ENCODE results near the gene AKR1B1.

The AKR1B1 gene

DNA sequence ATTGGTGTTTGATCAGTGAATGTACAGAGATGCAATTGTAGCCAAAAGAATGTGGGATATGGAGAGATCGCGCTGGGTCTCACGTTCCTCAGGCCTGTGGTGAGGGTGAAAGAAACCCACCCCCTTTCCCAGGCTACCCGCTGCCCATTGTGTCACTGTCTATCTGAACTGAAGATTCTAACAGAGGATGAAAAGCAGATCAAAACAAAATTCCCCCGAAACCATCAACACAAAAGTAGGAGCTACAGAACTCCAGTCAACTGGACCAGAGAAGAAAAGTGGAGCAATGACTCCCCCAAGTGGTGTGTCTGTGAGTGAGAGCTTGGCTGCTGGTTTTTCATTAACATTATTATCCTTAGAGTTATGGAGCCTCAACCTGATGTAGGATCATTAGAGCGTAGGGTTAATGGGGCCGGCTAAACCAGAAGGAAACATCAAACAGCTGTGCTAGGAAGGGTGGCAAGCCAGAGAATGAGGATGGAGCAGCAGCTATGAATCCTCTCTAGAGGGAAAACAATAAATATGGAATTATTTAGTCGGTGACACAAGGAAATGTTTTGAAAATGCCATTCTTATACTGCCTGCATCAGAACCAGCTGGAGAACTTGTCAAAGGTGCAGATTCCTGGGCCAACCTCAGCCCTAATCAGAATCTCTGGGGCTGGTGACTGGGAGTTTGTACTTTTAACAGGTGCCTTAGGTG lies 38.3 kb downstream of the AKR1B1 start:
- H3K27ac ChIP-seq, result no peak overlapping the region

DNA sequence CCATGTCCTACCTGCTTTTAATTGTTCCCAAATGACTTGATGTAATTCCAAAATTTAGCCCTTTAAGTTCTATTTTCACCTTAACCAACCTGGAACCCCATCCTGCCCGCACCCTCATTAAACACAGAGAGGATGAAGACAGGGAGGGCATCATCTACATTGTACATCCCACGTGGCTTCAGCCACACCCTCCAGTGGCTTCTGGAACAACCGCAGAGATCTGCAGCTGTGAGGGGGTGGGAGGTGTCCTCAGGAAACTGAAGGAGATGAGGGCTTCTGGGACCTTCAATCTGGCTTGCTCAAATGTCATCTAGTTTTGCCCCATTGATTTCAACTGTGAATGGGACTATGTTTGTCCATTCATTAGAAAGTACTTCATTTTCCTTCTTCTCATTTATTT lies 39.0 kb downstream of the AKR1B1 start:
- TF ChIP-seq CTCF (IDR thresholded peaks at IDR 0.05) (no peak), ZFX (IDR thresholded peaks at IDR 0.05; ENCODE audit: borderline replicate concordance) (no peak)
- no peak overlapping the region for H3K27ac ChIP-seq

More for the DNA sequence above, 38.3 kb downstream of the AKR1B1 start:
- TF ChIP-seq ZFX (IDR thresholded peaks at IDR 0.05; ENCODE audit: borderline replicate concordance) (no peak), CTCF (IDR thresholded peaks at IDR 0.05) (peak; percentile 69)

DNA sequence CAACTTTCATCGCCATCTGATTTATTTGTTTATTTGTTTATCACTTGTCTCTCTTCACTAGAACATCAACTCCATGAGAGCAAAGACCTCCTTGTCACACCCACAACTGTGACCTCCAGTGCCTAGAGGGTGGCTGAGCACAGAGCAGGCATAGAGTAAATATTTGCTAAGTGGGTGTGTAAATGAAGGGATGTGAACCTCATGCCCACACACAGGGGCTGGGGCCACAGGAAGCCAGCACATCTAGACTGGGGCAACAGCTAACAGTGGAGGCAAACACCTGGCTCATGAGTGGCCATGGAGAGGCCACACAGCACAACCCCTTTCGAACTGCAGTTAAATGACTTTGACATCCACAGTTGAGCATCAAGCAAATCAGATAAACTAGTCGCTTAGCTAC lies 39.8 kb downstream of the AKR1B1 start:
- no peak overlapping the region for H3K27ac ChIP-seq
- TF ChIP-seq ZFX (IDR thresholded peaks at IDR 0.05; ENCODE audit: borderline replicate concordance), result no peak
- TF ChIP-seq CTCF (IDR thresholded peaks at IDR 0.05), result no peak

GRCh38 chr7:134415700-134416099 lies 43.2 kb downstream of the AKR1B1 start:
- TF ChIP-seq CTCF (IDR thresholded peaks at IDR 0.05) (no peak), ZFX (IDR thresholded peaks at IDR 0.05; ENCODE audit: borderline replicate concordance) (no peak)
- H3K27ac ChIP-seq, result no peak overlapping the region

DNA sequence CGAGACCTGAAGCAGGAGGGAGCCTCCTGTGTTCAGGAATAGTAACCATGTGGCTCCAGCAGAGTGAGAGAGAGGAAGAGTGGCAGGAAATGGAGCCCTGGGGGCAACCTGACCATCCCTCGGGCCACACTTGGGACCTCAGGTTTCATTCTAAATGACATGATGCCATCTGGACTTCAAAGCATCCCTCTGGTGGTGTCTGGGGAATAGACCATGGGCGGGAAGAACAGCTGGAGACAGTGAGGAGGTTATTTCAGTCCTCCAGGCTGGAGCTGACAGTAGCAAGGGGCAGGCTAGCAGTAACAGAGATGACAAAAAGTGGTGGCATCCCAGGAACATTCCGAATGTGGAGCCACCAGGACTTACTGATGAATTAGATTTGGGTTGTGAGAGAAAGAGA lies 44.8 kb downstream of the AKR1B1 start:
- TF ChIP-seq CTCF (IDR thresholded peaks at IDR 0.05) (no peak), ZFX (IDR thresholded peaks at IDR 0.05; ENCODE audit: borderline replicate concordance) (no peak)
- H3K27ac ChIP-seq, result no peak overlapping the region

DNA sequence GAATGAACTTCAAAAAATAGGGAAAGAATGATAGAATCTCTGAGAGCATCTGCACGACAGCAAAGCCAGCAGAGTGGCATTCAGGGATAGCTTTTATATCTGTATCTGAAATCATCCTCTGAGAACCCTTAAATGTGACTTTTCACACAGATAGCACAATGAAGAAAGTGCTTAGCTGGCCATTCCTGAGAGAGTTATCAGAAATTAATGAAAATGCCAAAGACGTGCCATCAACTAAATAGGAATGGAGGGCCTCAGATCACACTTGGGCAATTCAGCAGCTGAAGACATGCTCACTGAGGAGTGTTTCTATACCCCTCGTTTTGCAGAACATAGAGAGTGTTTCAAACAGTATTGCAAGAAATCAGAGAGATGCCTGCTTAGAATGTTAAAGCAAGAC lies 51.6 kb downstream of the AKR1B1 start:
- no peak overlapping the region for H3K27ac ChIP-seq
- TF ChIP-seq ZFX (IDR thresholded peaks at IDR 0.05; ENCODE audit: borderline replicate concordance) (no peak), CTCF (IDR thresholded peaks at IDR 0.05) (no peak)

DNA sequence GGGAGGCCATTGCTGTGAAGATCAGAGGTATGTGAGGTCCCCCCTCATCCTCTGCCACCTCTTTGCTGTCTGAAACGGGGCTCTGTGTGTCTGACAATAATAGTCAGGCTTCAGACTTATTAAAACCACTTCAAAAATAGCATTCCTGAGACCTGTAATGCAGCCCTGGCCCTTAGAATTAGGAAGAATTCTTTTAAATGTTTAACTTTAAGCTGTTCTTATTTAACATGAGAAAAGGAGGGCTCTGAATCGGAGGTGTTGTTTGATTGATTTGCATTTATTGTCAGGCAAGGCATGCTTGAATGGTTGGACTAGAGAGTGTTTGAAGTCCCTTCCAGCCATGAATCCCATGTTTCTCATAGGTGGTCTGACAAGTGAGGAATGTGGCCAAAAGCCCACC lies 52.5 kb downstream of the AKR1B1 start:
- TF ChIP-seq CTCF (IDR thresholded peaks at IDR 0.05) (no peak), ZFX (IDR thresholded peaks at IDR 0.05; ENCODE audit: borderline replicate concordance) (no peak)
- H3K27ac ChIP-seq, result no peak overlapping the region

Measured in 22Rv1 (cell line).